WTC11 (cell line): ENCODE measurements around the gene MYO5B. TPM values are rescaled to one million over a fixed set of nuclear protein-coding genes. Genes with fewer than 3 reads are reported as not detected.

Experiments used
- ATAC-seq: fragments of 200-7000 bp; cut with Tn5 transposase; 2 replicates; pipeline ENCODE4 v1.10.0; 2021; ENCODE audit warnings: mild to moderate bottlenecking, moderate library complexity
- CTCF ChIA-PET: fragments of 300-600 bp; sonication (Branson Sonifier 250); formaldehyde crosslinking; loops from one replicate; lab custom pipeline; 2021; ENCODE audit warnings: antibody characterized with exemption; lab: Charles Lee
- POLR2A ChIA-PET: fragments of 350-600 bp; sonication (Branson Sonifier 250); formaldehyde crosslinking; loops from one replicate; lab custom pipeline; 2021; ENCODE audit warnings: antibody characterized with exemption; lab: Charles Lee
- DNase-seq: peaks from one replicate; pipeline ENCODE4 v3.0.0; 2021; ENCODE audit warnings: low spot score
- H3K27ac Mint-ChIP-seq: 2 replicates; pipeline ENCODE4 v1.8.0; 2021; ENCODE audit warnings: mixed read lengths
- H3K27me3 Mint-ChIP-seq: 2 replicates; pipeline ENCODE4 v1.8.0; 2021; ENCODE audit warnings: low read depth, mild to moderate bottlenecking, moderate library complexity, mixed read lengths
- H3K36me3 Mint-ChIP-seq: 2 replicates; pipeline ENCODE4 v1.8.0; 2021; ENCODE audit warnings: mixed read lengths
- H3K4me1 Mint-ChIP-seq: 2 replicates; pipeline ENCODE4 v1.8.0; 2022; ENCODE audit warnings: mixed read lengths
- H3K4me3 Mint-ChIP-seq: 2 replicates; pipeline ENCODE4 v1.8.0; 2021; ENCODE audit warnings: mild to moderate bottlenecking, moderate library complexity, mixed read lengths
- H3K9me3 Mint-ChIP-seq: 2 replicates; pipeline ENCODE4 v1.8.0; 2021; ENCODE audit warnings: mixed read lengths
- AFF4 ChIP-seq: sonication (generic); formaldehyde crosslinking; IDR thresholded peaks from 2 replicates; pipeline ENCODE4 v1.8.1; 2023; ENCODE audit warnings: mild to moderate bottlenecking, missing genetic modification reagents, borderline replicate concordance
- ATF1 ChIP-seq: sonication (generic); formaldehyde crosslinking; IDR thresholded peaks from 2 replicates; pipeline ENCODE4 v1.8.1; 2023; ENCODE audit warnings: mild to moderate bottlenecking, moderate library complexity, missing genetic modification reagents
- ELF4 ChIP-seq: sonication (generic); formaldehyde crosslinking; IDR thresholded peaks from 2 replicates; pipeline ENCODE4 v1.8.1; 2022; ENCODE audit warnings: low read depth, mild to moderate bottlenecking, moderate library complexity, missing genetic modification reagents
- IRF2 ChIP-seq: sonication (generic); formaldehyde crosslinking; IDR thresholded peaks from 2 replicates; pipeline ENCODE4 v1.8.0; 2022; ENCODE audit warnings: low read depth, missing genetic modification reagents, borderline replicate concordance
- JAZF1 ChIP-seq: fragments of 250-450 bp; sonication (Bioruptor Pico); IDR thresholded peaks from 2 replicates; pipeline ENCODE4 v1.9.0; 2021; ENCODE audit warnings: moderate library complexity, mild to moderate bottlenecking, inconsistent platforms
- KAT7 ChIP-seq: sonication (generic); formaldehyde crosslinking; IDR thresholded peaks from 2 replicates; pipeline ENCODE4 v1.8.1; 2023; ENCODE audit warnings: missing genetic modification reagents, mild to moderate bottlenecking, borderline replicate concordance
- MXD4 ChIP-seq: fragments of 250-450 bp; sonication (Bioruptor Pico); IDR thresholded peaks from 2 replicates; pipeline ENCODE4 v1.8.0; 2021; ENCODE audit warnings: mild to moderate bottlenecking, moderate library complexity, borderline replicate concordance
- NR3C1 ChIP-seq: sonication (generic); formaldehyde crosslinking; conservative IDR thresholded peaks from 2 replicates; pipeline ENCODE4 v1.8.1; 2023; ENCODE audit warnings: low read depth, mild to moderate bottlenecking, missing genetic modification reagents
- OVOL2 ChIP-seq: fragments of 250-450 bp; sonication (Bioruptor Pico); IDR thresholded peaks from 2 replicates; pipeline ENCODE4 v1.9.0; 2021; ENCODE audit warnings: mild to moderate bottlenecking, borderline replicate concordance
- PRDM15 ChIP-seq: sonication (generic); formaldehyde crosslinking; IDR thresholded peaks from 2 replicates; pipeline ENCODE4 v1.8.0; 2022; ENCODE audit warnings: missing genetic modification reagents
- SMAD3 ChIP-seq: sonication (generic); formaldehyde crosslinking; IDR thresholded peaks from 2 replicates; pipeline ENCODE4 v1.8.0; 2022; ENCODE audit warnings: missing genetic modification reagents, mild to moderate bottlenecking, borderline replicate concordance
- TCF7 ChIP-seq: sonication (generic); formaldehyde crosslinking; IDR thresholded peaks from 2 replicates; pipeline ENCODE4 v1.8.0; 2022; ENCODE audit warnings: mild to moderate bottlenecking, low read depth, missing genetic modification reagents, moderate library complexity
- ZNF138 ChIP-seq: sonication (generic); formaldehyde crosslinking; conservative IDR thresholded peaks from 2 replicates; pipeline ENCODE4 v1.8.1; 2022; ENCODE audit warnings: mild to moderate bottlenecking, moderate library complexity, missing genetic modification reagents
- ZNF263 ChIP-seq: sonication (generic); formaldehyde crosslinking; IDR thresholded peaks from 2 replicates; pipeline ENCODE4 v1.8.1; 2022; ENCODE audit warnings: low read depth, mild to moderate bottlenecking, moderate library complexity, missing genetic modification reagents
- ZNF425 ChIP-seq: fragments of 250-450 bp; sonication (Bioruptor Pico); conservative IDR thresholded peaks from 2 replicates; pipeline ENCODE4 v1.9.0; 2021; ENCODE audit warnings: mild to moderate bottlenecking
- total RNA-seq: library from RNA; stranded (reverse); gene quantifications from 3 replicates; pipeline ENCODE4 v1.2.3, GENCODE V29; 2021
- TF ChIP-seq, protein P1 (sequence below): sonication (generic); formaldehyde crosslinking; IDR thresholded peaks from 2 replicates; pipeline ENCODE4 v1.8.1; 2022; ENCODE audit warnings: low read depth, mild to moderate bottlenecking, moderate library complexity, missing genetic modification reagents, borderline replicate concordance
- TF ChIP-seq, protein P2 (sequence below): sonication (generic); formaldehyde crosslinking; IDR thresholded peaks from 2 replicates; pipeline ENCODE4 v1.8.0; 2023; ENCODE audit warnings: missing genetic modification reagents, mild to moderate bottlenecking, borderline replicate concordance
- TF ChIP-seq, protein P3 (sequence below): fragments of 250-450 bp; sonication (Bioruptor Pico); IDR thresholded peaks from 2 replicates; pipeline ENCODE4 v1.9.0; 2021; ENCODE audit warnings: mild to moderate bottlenecking

Gene MYO5B
- total RNA-seq, 1 experiment from 2014 or later = 8.7 TPM

GRCh38 chr18:49961271-49961670 is 233.7 kb downstream of the MYO5B start:
- Mint-ChIP-seq H3K36me3 (no peaks in the 10 kb centered on the region), H3K4me1 (no peaks in the 10 kb centered on the region), H3K9me3 (no peaks in the 10 kb centered on the region), H3K27me3 (no peaks in the 10 kb centered on the region; the same call in 1 of the 2 replicates), H3K4me3 (no peak overlapping the region), H3K27ac (no peak overlapping the region)
- DNase-seq = no peak
- TF ChIP-seq ZNF138 (CRISPR knock-in tag) = no peak
- no peak for TF ChIP-seq TCF7
- no peak for TF ChIP-seq ZNF263
- no peak for TF ChIP-seq MXD4
- no peak for TF ChIP-seq OVOL2 (CRISPR knock-in tag)
- TF ChIP-seq SMAD3 (CRISPR knock-in tag) = no peak
- TF ChIP-seq JAZF1 (CRISPR knock-in tag) = no peak
- TF ChIP-seq, protein P1, sequence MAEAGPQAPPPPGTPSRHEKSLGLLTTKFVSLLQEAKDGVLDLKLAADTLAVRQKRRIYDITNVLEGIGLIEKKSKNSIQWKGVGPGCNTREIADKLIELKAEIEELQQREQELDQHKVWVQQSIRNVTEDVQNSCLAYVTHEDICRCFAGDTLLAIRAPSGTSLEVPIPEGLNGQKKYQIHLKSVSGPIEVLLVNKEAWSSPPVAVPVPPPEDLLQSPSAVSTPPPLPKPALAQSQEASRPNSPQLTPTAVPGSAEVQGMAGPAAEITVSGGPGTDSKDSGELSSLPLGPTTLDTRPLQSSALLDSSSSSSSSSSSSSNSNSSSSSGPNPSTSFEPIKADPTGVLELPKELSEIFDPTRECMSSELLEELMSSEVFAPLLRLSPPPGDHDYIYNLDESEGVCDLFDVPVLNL (CRISPR knock-in tag) = no peak
- no peak for TF ChIP-seq KAT7 (CRISPR knock-in tag)
- TF ChIP-seq, protein P2, sequence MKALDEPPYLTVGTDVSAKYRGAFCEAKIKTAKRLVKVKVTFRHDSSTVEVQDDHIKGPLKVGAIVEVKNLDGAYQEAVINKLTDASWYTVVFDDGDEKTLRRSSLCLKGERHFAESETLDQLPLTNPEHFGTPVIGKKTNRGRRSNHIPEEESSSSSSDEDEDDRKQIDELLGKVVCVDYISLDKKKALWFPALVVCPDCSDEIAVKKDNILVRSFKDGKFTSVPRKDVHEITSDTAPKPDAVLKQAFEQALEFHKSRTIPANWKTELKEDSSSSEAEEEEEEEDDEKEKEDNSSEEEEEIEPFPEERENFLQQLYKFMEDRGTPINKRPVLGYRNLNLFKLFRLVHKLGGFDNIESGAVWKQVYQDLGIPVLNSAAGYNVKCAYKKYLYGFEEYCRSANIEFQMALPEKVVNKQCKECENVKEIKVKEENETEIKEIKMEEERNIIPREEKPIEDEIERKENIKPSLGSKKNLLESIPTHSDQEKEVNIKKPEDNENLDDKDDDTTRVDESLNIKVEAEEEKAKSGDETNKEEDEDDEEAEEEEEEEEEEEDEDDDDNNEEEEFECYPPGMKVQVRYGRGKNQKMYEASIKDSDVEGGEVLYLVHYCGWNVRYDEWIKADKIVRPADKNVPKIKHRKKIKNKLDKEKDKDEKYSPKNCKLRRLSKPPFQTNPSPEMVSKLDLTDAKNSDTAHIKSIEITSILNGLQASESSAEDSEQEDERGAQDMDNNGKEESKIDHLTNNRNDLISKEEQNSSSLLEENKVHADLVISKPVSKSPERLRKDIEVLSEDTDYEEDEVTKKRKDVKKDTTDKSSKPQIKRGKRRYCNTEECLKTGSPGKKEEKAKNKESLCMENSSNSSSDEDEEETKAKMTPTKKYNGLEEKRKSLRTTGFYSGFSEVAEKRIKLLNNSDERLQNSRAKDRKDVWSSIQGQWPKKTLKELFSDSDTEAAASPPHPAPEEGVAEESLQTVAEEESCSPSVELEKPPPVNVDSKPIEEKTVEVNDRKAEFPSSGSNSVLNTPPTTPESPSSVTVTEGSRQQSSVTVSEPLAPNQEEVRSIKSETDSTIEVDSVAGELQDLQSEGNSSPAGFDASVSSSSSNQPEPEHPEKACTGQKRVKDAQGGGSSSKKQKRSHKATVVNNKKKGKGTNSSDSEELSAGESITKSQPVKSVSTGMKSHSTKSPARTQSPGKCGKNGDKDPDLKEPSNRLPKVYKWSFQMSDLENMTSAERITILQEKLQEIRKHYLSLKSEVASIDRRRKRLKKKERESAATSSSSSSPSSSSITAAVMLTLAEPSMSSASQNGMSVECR (CRISPR knock-in tag) = no peak
- no peak for TF ChIP-seq NR3C1 (CRISPR knock-in tag)
- ATAC-seq = no peak
- CTCF ChIA-PET = no interaction called here
- POLR2A ChIA-PET = no interaction called here

GRCh38 chr18:49960376-49960775 is 234.6 kb downstream of the MYO5B start:
- H3K9me3 Mint-ChIP-seq = no peaks in the 10 kb centered on the region
- H3K4me3 Mint-ChIP-seq = no peak overlapping the region
- DNase-seq = no peak
- H3K27me3 Mint-ChIP-seq = no peaks in the 10 kb centered on the region; the same call in 1 of the 2 replicates
- ChIA-PET POLR2A (interaction anchor here (0.6 kb wide), 1 partner anchor 10 kb away, joined by 3 read pairs; no protein-coding TSS in a partner anchor), CTCF (no interaction called here)
- no peak for ATAC-seq
- H3K27ac Mint-ChIP-seq = no peak overlapping the region
- H3K36me3 Mint-ChIP-seq = no peaks in the 10 kb centered on the region
- H3K4me1 Mint-ChIP-seq = no peaks in the 10 kb centered on the region
- TF ChIP-seq IRF2 (CRISPR knock-in tag) = no peak
- TF ChIP-seq SMAD3 (CRISPR knock-in tag) = no peak
- TF ChIP-seq ZNF425 (CRISPR knock-in tag) = no peak
- TF ChIP-seq ATF1 (CRISPR knock-in tag) = no peak
- TF ChIP-seq PRDM15 (CRISPR knock-in tag) = no peak
- TF ChIP-seq ELF4 (CRISPR knock-in tag) = no peak
- no peak for TF ChIP-seq AFF4
- TF ChIP-seq, protein P3, sequence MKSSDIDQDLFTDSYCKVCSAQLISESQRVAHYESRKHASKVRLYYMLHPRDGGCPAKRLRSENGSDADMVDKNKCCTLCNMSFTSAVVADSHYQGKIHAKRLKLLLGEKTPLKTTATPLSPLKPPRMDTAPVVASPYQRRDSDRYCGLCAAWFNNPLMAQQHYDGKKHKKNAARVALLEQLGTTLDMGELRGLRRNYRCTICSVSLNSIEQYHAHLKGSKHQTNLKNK (CRISPR knock-in tag) = no peak
